ENCODE data around the gene CCHCR1.

CCHCR1 gene

DNA sequence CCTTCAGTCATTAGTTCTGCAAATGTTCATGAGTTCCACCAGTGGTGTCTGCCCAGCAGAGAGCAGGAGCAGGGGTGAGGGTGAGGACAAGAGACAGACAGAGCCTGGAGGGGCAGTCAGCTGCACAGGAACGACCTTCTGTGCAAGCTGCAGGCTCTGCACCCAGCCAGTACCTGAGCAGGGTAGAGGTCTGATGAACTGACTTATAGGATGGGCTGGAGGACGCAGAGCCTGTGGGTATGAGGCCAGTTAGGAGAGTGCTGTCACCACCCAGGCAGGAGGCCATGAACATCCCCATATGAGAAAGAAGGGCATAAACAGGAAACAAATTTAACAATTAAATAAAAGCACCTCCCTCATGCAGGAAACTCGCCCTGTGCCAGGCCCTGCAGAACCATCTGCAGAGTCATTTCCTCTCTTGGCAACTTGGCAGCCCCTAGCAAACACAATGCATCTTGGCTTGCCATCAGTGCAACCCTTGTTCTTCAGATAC, 63.2 kb downstream of the CCHCR1 start:
- TF ChIP-seq, protein P1, sequence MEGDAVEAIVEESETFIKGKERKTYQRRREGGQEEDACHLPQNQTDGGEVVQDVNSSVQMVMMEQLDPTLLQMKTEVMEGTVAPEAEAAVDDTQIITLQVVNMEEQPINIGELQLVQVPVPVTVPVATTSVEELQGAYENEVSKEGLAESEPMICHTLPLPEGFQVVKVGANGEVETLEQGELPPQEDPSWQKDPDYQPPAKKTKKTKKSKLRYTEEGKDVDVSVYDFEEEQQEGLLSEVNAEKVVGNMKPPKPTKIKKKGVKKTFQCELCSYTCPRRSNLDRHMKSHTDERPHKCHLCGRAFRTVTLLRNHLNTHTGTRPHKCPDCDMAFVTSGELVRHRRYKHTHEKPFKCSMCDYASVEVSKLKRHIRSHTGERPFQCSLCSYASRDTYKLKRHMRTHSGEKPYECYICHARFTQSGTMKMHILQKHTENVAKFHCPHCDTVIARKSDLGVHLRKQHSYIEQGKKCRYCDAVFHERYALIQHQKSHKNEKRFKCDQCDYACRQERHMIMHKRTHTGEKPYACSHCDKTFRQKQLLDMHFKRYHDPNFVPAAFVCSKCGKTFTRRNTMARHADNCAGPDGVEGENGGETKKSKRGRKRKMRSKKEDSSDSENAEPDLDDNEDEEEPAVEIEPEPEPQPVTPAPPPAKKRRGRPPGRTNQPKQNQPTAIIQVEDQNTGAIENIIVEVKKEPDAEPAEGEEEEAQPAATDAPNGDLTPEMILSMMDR (IDR thresholded peaks at IDR 0.05; ENCODE audit: extremely low read depth, insufficient read depth, missing control alignments), result no peak
- DNase-seq (ENCODE audit: low spot score), result no peak
- in situ Hi-C loops (cut with MboI; ENCODE audit: low pct_unique_long_range_greater_than_20kb, low sequenced_read_pairs, unreplicated experiment), result no loop called here

DNA sequence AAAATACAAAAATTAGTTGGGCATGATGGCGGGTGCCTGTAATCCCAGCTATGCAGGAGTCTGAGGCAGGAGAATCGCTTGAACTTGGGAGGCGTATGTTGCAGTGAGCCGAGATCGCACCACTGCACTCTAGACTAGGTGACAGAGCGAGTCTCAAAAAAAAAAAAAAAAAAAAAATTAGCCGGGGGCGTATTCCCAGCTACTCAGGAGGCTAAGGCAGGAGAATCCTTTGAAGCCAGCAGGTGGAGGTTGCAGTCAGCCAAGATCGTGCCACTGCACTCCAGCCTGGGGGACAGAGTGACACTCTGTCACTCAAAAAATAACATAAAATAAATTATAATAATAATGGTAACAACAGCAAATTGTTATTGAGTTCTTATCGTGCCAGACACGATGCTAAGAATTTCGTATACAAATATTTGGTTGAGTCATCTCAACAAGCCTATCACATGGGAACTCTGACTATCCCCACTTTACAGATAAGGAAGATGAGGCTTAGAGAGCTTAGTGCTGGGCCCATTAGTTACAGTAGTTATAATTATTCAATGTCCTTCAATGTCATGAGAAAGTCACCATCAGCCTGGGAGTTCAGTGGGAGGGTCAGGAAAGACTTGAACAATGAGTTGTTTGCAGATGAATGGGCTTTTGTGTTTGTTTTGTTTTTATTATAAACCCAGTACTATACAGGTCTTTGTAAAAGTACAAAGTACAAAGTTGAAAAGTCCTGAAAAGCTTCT, 64.7 kb downstream of the CCHCR1 start:
- DNase-seq (ENCODE audit: low spot score), result no peak
- TF ChIP-seq, protein P1 (IDR thresholded peaks at IDR 0.05; ENCODE audit: extremely low read depth, insufficient read depth, missing control alignments), result no peak
- in situ Hi-C loops (cut with MboI; ENCODE audit: low pct_unique_long_range_greater_than_20kb, low sequenced_read_pairs, unreplicated experiment), result no loop called here

Data from GM13977 (cell line).